Subcutaneous abdominal adipose tissue (tissue), 5 donors: ENCODE measurements around the gene RBMS3.

Experiments used
- H3K27ac ChIP-seq: one replicate; pipeline ENCODE4 v1.7.0; 2013; ENCODE audit warnings: low read depth, mild to moderate bottlenecking, inconsistent platforms, low read length, moderate library complexity
- H3K27me3 ChIP-seq, 5 donors: one replicate each; pipeline ENCODE4 v1.7.0; 2013; ENCODE audit warnings: low read length in 5 of 5, inconsistent platforms in 1 of 5; ENCODE audit not compliant: control insufficient read depth in 5 of 5, insufficient read depth in 4 of 5
- H3K36me3 ChIP-seq, 5 donors: one replicate each; pipeline ENCODE4 v1.7.0; 2013; ENCODE audit warnings: low read length in 5 of 5; ENCODE audit not compliant: control insufficient read depth in 5 of 5, insufficient read depth in 5 of 5
- H3K4me1 ChIP-seq, 5 donors: one replicate each; pipeline ENCODE4 v1.7.0; 2013; ENCODE audit warnings: low read length in 5 of 5, mild to moderate bottlenecking in 3 of 5, moderate library complexity in 1 of 5; ENCODE audit not compliant: control insufficient read depth in 5 of 5, insufficient read depth in 5 of 5
- H3K4me3 ChIP-seq, 5 donors: one replicate each; pipeline ENCODE4 v1.7.0; 2013; ENCODE audit warnings: low read length in 5 of 5, low read depth in 1 of 5
- H3K9ac ChIP-seq, 5 donors: one replicate each; pipeline ENCODE4 v1.7.0; 2013; ENCODE audit warnings: low read length in 5 of 5, mild to moderate bottlenecking in 4 of 5, moderate library complexity in 3 of 5
- H3K9me3 ChIP-seq, 5 donors: one replicate each; pipeline ENCODE4 v1.7.0; 2013; ENCODE audit warnings: low read length in 5 of 5; ENCODE audit not compliant: control insufficient read depth in 5 of 5
- donor health status: healthy.
- donor health status: healthy.
- donor health status: healthy.
- donor health status: healthy.
- donor health status: healthy.

RBMS3 gene

DNA sequence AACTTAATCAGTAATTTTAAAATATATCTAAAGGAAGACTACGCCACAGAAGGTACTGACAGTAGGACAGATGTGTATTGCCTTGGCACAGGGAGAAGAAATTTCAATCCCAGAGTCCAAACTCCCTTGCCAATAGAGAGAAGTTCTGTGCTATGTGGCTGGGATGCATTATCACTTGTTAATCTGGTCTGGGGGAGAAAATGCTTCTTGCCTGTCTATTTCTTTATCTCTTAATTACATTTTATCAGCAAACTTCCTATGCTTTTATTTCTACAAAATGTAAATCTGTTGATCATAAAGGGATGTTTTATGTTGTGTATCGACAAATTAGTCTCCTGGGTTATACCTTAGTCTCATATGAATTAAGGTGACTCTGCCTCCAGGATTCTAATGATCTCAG lies 21.7 kb downstream of the RBMS3 start:
- Histone ChIP-seq H3K4me1 (peaks cover 0 to 14% (median 9%) of the 10 kb centered on the region in 5 donors), H3K9me3 (no peaks in the 10 kb centered on the region), H3K9ac (no peak overlapping the region), H3K4me3 (no peak overlapping the region), H3K27me3 (no peaks in the 10 kb centered on the region), H3K27ac (no peak overlapping the region), H3K36me3 (peaks cover 0 to 7% (median 0%) of the 10 kb centered on the region in 5 donors)

DNA sequence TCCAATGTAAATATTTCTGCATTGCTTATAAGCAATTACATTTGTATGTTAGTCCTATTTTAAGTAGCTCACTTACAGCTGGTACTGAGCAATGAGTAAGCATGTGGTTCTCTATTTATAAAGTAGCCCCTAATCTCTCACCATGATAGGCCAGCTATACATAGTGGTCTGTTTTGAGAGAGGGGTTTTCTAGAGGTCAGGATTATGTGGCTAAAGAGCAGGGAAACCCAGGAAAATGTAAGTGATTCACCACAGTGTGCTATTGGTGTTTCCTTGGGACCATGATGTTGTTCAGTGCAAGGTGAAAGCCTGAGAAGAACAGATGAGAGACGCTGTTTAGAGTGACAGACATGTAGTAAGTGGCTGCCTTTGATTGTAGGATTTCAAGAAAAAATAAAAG lies 26.4 kb downstream of the RBMS3 start:
- Histone ChIP-seq H3K27ac (no peak overlapping the region), H3K4me3 (no peak overlapping the region), H3K27me3 (no peaks in the 10 kb centered on the region), H3K9me3 (no peaks in the 10 kb centered on the region), H3K9ac (no peak overlapping the region), H3K36me3 (peaks cover 0 to 7% (median 0%) of the 10 kb centered on the region in 5 donors), H3K4me1 (peaks cover 0 to 14% (median 5%) of the 10 kb centered on the region in 5 donors)

DNA sequence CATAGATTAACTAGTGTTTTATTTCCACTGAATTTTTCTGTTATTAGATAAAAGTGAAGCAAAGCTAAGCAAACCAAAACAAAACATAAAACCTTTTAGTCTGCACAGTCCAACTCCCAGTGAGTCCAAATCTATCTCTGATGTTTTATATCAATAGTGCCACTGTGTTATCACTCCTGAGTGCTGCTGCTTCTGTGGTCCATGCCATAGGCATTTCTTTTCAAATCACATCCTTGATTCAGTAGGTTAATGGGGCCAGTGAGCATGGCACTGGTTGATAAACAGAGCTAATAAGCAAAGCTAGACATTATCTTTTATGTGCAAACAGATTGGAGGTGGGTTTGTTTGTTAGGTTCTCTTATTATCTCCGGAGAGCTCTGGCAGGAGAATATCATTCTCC lies 30.0 kb downstream of the RBMS3 start:
- H3K4me1 ChIP-seq: peaks cover 6 to 45% (median 31%) of the 10 kb centered on the region in 5 donors
- no peaks in the 10 kb centered on the region for H3K9me3 ChIP-seq
- H3K27ac ChIP-seq: no peak overlapping the region
- no peak overlapping the region for H3K9ac ChIP-seq
- no peaks in the 10 kb centered on the region for H3K36me3 ChIP-seq
- H3K4me3 ChIP-seq: no peak overlapping the region
- H3K27me3 ChIP-seq: no peaks in the 10 kb centered on the region

DNA sequence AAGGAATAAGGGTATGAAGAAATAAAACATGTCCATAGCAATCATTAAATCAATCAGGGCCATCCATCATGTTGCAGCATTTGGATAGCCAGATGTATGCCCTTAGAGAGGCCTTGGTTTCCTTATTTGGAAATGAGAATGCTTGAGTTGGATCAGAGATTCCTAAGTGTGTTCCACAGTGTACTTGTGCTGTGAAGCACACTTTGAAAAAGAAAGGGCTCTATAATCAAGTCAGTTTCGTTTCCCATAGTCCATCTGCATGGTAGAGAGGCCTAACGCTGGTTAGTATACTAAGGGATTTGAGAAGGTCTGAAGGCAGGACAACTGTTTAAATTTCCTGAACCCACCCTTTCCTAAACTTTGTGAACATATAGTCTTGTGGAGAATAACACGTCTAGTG lies 30.9 kb downstream of the RBMS3 start:
- H3K27ac ChIP-seq: peak overlapping the region; percentile 38
- H3K4me1 ChIP-seq: peaks cover 6 to 45% (median 31%) of the 10 kb centered on the region in 5 donors
- peak overlapping the region in 1 of 5 donors; percentile 19 for H3K9ac ChIP-seq
- no peaks in the 10 kb centered on the region for H3K36me3 ChIP-seq
- no peaks in the 10 kb centered on the region for H3K27me3 ChIP-seq
- H3K9me3 ChIP-seq: no peaks in the 10 kb centered on the region
- H3K4me3 ChIP-seq: no peak overlapping the region

DNA sequence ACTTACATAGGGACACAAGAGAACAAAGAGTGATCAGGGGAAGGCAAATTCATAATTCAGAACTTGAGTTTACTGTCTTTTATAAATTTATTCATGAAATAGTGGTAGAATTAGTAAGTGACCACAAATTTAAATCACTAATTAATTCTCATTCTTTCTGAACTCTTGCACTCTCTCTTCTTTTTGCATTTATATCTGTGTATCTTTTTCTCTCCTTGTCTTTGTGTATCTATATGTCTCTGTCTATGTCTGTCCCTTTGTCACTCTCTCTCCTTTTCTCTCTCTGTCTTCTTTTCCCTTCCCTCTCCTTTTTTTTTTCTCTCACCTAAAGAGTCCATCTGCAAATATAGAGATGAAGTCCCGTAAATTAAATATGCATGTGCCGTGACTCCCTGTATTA lies 31.5 kb downstream of the RBMS3 start:
- Histone ChIP-seq H3K9me3 (no peaks in the 10 kb centered on the region), H3K9ac (no peak overlapping the region), H3K27me3 (no peaks in the 10 kb centered on the region), H3K36me3 (no peaks in the 10 kb centered on the region), H3K4me3 (no peak overlapping the region), H3K4me1 (peaks cover 6 to 45% (median 31%) of the 10 kb centered on the region in 5 donors), H3K27ac (peak overlapping the region; percentile 82)

DNA sequence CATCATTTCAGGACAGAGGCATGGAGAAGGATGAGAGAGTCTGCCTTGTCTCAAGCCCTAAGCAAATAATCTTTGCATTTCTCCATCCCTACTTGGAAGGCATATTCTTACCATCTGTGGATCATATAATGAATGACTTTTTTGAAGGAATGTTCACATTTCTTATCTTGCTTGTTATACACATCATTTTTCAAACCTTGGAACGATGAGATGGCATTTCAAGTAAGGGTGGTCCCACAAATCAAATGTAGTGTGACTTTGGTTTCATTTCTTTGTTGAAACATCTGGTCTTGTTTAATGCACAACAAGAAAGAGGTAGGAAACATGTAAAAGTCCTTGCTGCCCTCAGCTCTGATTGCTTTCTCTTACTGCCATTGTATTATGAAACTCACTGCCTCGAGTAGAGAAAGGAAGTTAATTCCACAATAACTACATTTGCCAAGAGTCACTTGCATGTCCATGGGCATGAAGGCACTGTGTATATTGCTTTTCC lies 32.1 kb downstream of the RBMS3 start:
- H3K27ac ChIP-seq: peak overlapping the region; percentile 82

DNA sequence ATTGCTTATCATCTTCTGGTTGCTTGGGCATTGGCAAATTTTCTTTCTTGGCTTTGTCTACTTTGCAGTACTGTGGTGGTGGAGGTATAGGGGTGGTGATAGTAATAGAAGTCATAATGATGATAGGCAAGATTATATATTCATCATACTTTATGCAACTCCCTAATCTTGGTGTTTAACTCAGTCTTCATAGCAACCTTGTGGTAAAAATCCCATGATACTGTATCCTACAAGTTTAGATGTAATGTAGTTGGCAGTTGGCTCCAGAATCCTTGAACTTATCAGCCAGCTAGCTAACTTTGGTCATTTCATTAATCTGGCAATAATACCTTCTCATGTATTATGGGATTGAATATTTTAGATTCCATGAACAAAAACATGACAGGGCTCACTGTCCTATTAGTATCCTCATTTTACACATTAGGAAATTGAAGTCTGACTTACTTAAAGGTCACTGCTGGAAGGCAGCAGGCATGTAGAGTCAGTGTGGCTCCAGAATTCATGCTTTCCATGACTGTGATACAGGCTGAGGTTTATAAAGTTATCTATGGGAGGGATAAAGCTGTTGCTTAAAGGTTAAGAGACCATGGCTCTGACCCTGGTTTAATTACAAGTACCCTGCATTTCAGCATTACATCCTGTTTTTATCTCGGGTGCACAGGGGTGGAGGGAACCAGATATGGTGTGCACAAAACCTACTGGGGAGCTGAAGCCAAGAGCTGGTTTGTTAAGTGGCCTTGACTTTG lies 33.3 kb downstream of the RBMS3 start:
- Histone ChIP-seq H3K4me3 (no peak overlapping the region), H3K9me3 (no peaks in the 10 kb centered on the region), H3K9ac (no peak overlapping the region), H3K4me1 (peaks cover 6 to 46% (median 42%) of the 10 kb centered on the region in 5 donors), H3K27me3 (no peaks in the 10 kb centered on the region), H3K36me3 (no peaks in the 10 kb centered on the region), H3K27ac (peak overlapping the region; percentile 82)

More for the DNA sequence above, 32.1 kb downstream of the RBMS3 start:
- Histone ChIP-seq H3K9ac (no peak overlapping the region), H3K36me3 (no peaks in the 10 kb centered on the region), H3K4me1 (peaks cover 6 to 45% (median 35%) of the 10 kb centered on the region in 5 donors), H3K4me3 (no peak overlapping the region), H3K27me3 (no peaks in the 10 kb centered on the region), H3K9me3 (no peaks in the 10 kb centered on the region)

DNA sequence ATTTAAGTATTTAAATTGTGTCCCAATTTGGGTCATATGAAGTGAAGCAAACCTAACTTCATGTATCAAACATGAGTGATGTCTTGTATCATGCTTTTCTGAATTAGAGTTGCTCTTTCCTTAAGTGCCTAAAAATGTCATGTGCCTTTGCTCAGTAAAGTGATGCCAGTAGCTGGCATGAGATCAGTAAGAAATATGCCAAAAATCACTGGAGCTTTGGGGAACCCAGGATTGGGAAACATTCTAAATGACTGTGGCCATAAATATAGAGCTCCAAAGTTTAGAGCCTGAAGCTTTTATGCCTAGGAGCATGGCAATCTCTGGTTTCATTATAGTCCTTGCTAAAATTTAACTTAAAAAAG lies 33.8 kb downstream of the RBMS3 start:
- no peaks in the 10 kb centered on the region for H3K27me3 ChIP-seq
- no peak overlapping the region for H3K9ac ChIP-seq
- H3K4me3 ChIP-seq: no peak overlapping the region
- no peaks in the 10 kb centered on the region for H3K36me3 ChIP-seq
- H3K9me3 ChIP-seq: no peaks in the 10 kb centered on the region
- H3K4me1 ChIP-seq: peaks cover 6 to 52% (median 48%) of the 10 kb centered on the region in 5 donors
- peak overlapping the region; percentile 82 for H3K27ac ChIP-seq

DNA sequence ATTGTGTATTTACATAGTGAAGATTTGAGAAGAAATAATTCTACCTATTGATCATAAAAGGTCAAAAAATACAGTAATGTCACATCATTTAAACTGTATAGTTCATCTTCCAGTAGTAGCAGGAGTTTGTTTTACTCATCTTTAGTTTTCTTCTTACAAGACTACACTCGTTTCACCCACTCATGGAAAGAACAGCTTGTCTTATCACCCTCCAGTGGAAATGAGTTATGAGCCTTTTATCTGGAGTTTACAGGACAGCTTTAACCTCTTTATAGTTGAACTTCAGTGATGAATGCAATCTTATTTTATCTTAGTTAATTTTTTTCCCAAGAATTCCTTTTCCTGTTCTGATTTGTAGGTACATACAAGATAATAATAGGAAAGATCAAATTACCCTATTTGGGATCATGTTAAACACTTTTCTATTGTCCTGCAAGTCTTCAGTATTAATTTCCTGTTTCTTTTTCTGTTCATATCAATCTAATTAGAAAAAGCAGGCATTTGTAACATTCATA lies 36.8 kb downstream of the RBMS3 start:
- H3K27me3 ChIP-seq: no peaks in the 10 kb centered on the region
- H3K9me3 ChIP-seq: no peaks in the 10 kb centered on the region
- peaks cover 6 to 47% (median 44%) of the 10 kb centered on the region in 5 donors for H3K4me1 ChIP-seq
- no peak overlapping the region for H3K27ac ChIP-seq
- no peak overlapping the region for H3K4me3 ChIP-seq
- no peak overlapping the region for H3K9ac ChIP-seq
- H3K36me3 ChIP-seq: no peaks in the 10 kb centered on the region

DNA sequence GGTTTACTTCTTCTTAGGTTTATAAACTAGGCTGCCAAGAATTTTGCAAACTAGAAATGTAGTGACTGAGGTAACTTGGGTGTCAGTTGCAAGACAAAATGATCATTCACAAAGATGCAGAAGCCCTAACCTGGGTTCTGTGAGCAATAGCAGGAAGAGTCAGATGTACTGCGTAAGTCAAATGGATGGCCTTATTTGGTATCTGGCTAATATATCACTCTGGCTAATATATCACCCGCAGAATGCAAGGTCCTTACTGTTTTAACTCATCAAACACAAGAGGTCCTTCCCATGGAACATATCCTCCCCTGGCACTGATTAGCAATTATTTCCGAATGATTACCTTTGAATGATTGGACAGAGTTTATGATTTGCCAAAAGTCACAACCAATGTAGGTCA lies 37.4 kb downstream of the RBMS3 start:
- Histone ChIP-seq H3K4me3 (no peak overlapping the region), H3K9ac (no peak overlapping the region), H3K36me3 (no peaks in the 10 kb centered on the region), H3K9me3 (no peaks in the 10 kb centered on the region), H3K27me3 (no peaks in the 10 kb centered on the region), H3K4me1 (peaks cover 6 to 42% (median 38%) of the 10 kb centered on the region in 5 donors), H3K27ac (no peak overlapping the region)
